HepG2 (cell line): ENCODE data around the gene INF2. TPM values are rescaled to one million over a fixed set of nuclear protein-coding genes. Genes with fewer than 3 reads are reported as not detected.
A peak's percentile ranks its signal among the peaks of the same experiment; 100 is the strongest.

Experiments
- AKNA ChIP-seq: sonication (generic); formaldehyde crosslinking; IDR thresholded peaks from 2 replicates; pipeline ENCODE4 v1.4.0; 2020; ENCODE audit warnings: missing genetic modification reagents, borderline replicate concordance
- FOXP1 ChIP-seq, 2 experiments: fragments of 450-650 bp in 1 of 2; IDR thresholded peaks; 2 replicates each; pipeline ENCODE4 v1.6.1; 2017 to 2018; ENCODE audit warnings: antibody characterized with exemption in 1 of 2
- IRF1 ChIP-seq: sonication (generic); formaldehyde crosslinking; IDR thresholded peaks from 2 replicates; pipeline ENCODE4 v1.4.0; 2020; ENCODE audit warnings: low read depth, mild to moderate bottlenecking, missing genetic modification reagents
- MZF1 ChIP-seq: sonication (generic); formaldehyde crosslinking; IDR thresholded peaks from 2 replicates; pipeline ENCODE4 v1.8.1; 2023; ENCODE audit warnings: mild to moderate bottlenecking, missing genetic modification reagents, borderline replicate concordance
- NAIF1 ChIP-seq: sonication (generic); formaldehyde crosslinking; IDR thresholded peaks from 2 replicates; pipeline ENCODE4 v1.5.0; 2020; ENCODE audit warnings: mild to moderate bottlenecking, missing genetic modification reagents, borderline replicate concordance
- NFKB2 ChIP-seq: sonication (generic); formaldehyde crosslinking; IDR thresholded peaks from 2 replicates; pipeline ENCODE4 v1.4.0; 2020; ENCODE audit warnings: missing genetic modification reagents, borderline replicate concordance
- NFRKB ChIP-seq: fragments of 450-650 bp; IDR thresholded peaks from 2 replicates; pipeline ENCODE4 v1.6.1; 2017
- NR2C2 ChIP-seq: sonication (generic); formaldehyde crosslinking; IDR thresholded peaks from 2 replicates; pipeline ENCODE4 v1.4.0; 2020; ENCODE audit warnings: missing genetic modification reagents, mild to moderate bottlenecking, moderate library complexity, borderline replicate concordance
- PHF21A ChIP-seq: sonication (generic); formaldehyde crosslinking; IDR thresholded peaks from 2 replicates; pipeline ENCODE4 v1.5.0; 2020; ENCODE audit warnings: mild to moderate bottlenecking, missing genetic modification reagents
- PREB ChIP-seq: sonication (generic); formaldehyde crosslinking; IDR thresholded peaks from 2 replicates; pipeline ENCODE4 v1.4.0; 2020; ENCODE audit warnings: missing genetic modification reagents
- SALL1 ChIP-seq: sonication (generic); formaldehyde crosslinking; IDR thresholded peaks from 2 replicates; pipeline ENCODE4 v1.8.0; 2022; ENCODE audit warnings: mild to moderate bottlenecking, missing genetic modification reagents
- TEAD3 ChIP-seq: optimal IDR thresholded peaks from 2 replicates; pipeline ENCODE3; 2016; ENCODE audit warnings: borderline replicate concordance
- ZBTB14 ChIP-seq: sonication (generic); formaldehyde crosslinking; IDR thresholded peaks from 2 replicates; pipeline ENCODE4 v1.4.0; 2020; ENCODE audit warnings: missing genetic modification reagents
- ZBTB25 ChIP-seq: IDR thresholded peaks from 2 replicates; pipeline ENCODE4 v1.6.1; 2018; ENCODE audit warnings: missing genetic modification reagents
- ZNF24 ChIP-seq: fragments of 450-650 bp; IDR thresholded peaks from 2 replicates; pipeline ENCODE4 v1.6.1; 2017; ENCODE audit warnings: antibody characterized with exemption, mild to moderate bottlenecking
- ZNF280D ChIP-seq: sonication (generic); formaldehyde crosslinking; IDR thresholded peaks from 2 replicates; pipeline ENCODE4 v1.5.1; 2020; ENCODE audit warnings: mild to moderate bottlenecking, missing genetic modification reagents
- polyA plus RNA-seq, 8 experiments: library from polyadenylated mRNA; depleted of rRNA in 3 of 8; stranded (reverse) in 7 of 8; unstranded in 1 of 8; fragments of >200 nt; fragmentation: Illumina TruSeq in 4 of 8; extraction: Trizol in 4 of 8; gene quantifications; 2 replicates each; pipeline versions ENCODE4 v1.2.1 to v1.2.3, GENCODE V29; 2011 to 2016; ENCODE audit warnings: low read depth in 4 of 8, missing spikeins in 1 of 8, mixed read lengths in 1 of 8; ENCODE audit not compliant: insufficient read depth in 1 of 8
- total RNA-seq, 5 experiments: library from RNA; depleted of rRNA; stranded (reverse); fragments of >200 nt; fragmentation: Illumina TruSeq; extraction: Trizol; gene quantifications; 2 replicates each; pipeline ENCODE4 v1.2.3, GENCODE V29; 2016; ENCODE audit warnings: low read depth in 1 of 5

Gene INF2
- total and polyA plus RNA-seq, 2 of the 13 experiments (the other 11 are each of a cell fraction or from before 2014, with no cell fraction given) = 16.4 to 26.4 TPM

GRCh38 chr14:104749111-104749649 is 59.8 kb downstream of the INF2 start (continued):
- TF ChIP-seq ZBTB25 (CRISPR knock-in tag) (no peak), NAIF1 (CRISPR knock-in tag) (no peak), ZBTB14 (CRISPR knock-in tag) (no peak), NFRKB (no peak), SALL1 (CRISPR knock-in tag) (peak; percentile 81), AKNA (CRISPR knock-in tag) (no peak), NR2C2 (CRISPR knock-in tag) (peak; percentile 39; the same call in 1 of the 2 replicates), ZNF24 (no peak), TEAD3 (CRISPR knock-in tag) (peak; percentile 79), PREB (CRISPR knock-in tag) (no peak), NFKB2 (no peak; the same call in 1 of the 2 replicates), PHF21A (CRISPR knock-in tag) (peak; percentile 62; the same call in 1 of the 2 replicates), ZNF280D (CRISPR knock-in tag) (peak; percentile 78; the same call in 1 of the 2 replicates), IRF1 (CRISPR knock-in tag) (no peak), FOXP1 (IDR thresholded peaks at IDR 0.05) (no peak), FOXP1 (CRISPR knock-in tag; IDR thresholded peaks at IDR 0.05) (peak; percentile 29; the same call in 1 of the 2 replicates), MZF1 (CRISPR knock-in tag) (no peak; the same call in 1 of the 2 replicates)
